Fibroblast of lung (primary cell): ENCODE data around the gene NOP14.

Source experiments
- CTCF ChIP-seq, 2 donors: IDR thresholded peaks in 1 of 2; conservative IDR thresholded peaks in 1 of 2; 1 replicate in 1 of 2; 2 replicates in 1 of 2; pipeline ENCODE4 v1.5.1; 2011 to 2012; ENCODE audit warnings: low read length in 2 of 2, control low read depth in 1 of 2, inconsistent platforms in 1 of 2, low read depth in 1 of 2, mild to moderate bottlenecking in 1 of 2
- EZH2 ChIP-seq: IDR thresholded peaks from 2 replicates; pipeline ENCODE4 v1.5.1; 2012; ENCODE audit warnings: low read length, control low read depth, mild to moderate bottlenecking; ENCODE audit errors: missing control alignments

GRCh38 chr4:2933566-2934076, 29.6 kb downstream of the NOP14 start:
- TF ChIP-seq CTCF (conservative IDR thresholded peaks at IDR 0.05 in 1 of 2, IDR thresholded peaks at IDR 0.05 in 1 of 2; ENCODE audit: low read depth in 1 of 2, low read length in 2 of 2) (no peak), EZH2 (no peak)
